Upper lobe of right lung (tissue), 1 donor: Measurements from ENCODE around the gene FUOM. TPM values are rescaled to one million over a fixed set of nuclear protein-coding genes. Genes with fewer than 3 reads are reported as not detected.
A peak's percentile ranks its signal among the peaks of the same experiment; 100 is the strongest.

Source experiments
- ATAC-seq: fragments of 200-7000 bp; cut with Tn5 transposase; one replicate; pipeline ENCODE4 v1.9.1; 2020; ENCODE audit warnings: mild to moderate bottlenecking, moderate library complexity
- DNase-seq: peaks from one replicate; pipeline ENCODE4 v3.0.0-alpha.2; 2020
- H3K27ac ChIP-seq: fragments of 200-600 bp; one replicate; pipeline ENCODE4 v1.8.0; 2022
- H3K27me3 ChIP-seq: fragments of 200-600 bp; one replicate; pipeline ENCODE4 v1.8.0; 2022; ENCODE audit warnings: mild to moderate bottlenecking
- H3K36me3 ChIP-seq: fragments of 200-600 bp; one replicate; pipeline ENCODE4 v1.8.0; 2022
- H3K4me1 ChIP-seq: fragments of 200-600 bp; one replicate; pipeline ENCODE4 v1.8.0; 2022
- H3K4me3 ChIP-seq: fragments of 200-600 bp; one replicate; pipeline ENCODE4 v1.8.0; 2022; ENCODE audit warnings: mild to moderate bottlenecking
- H3K9me3 ChIP-seq: fragments of 200-600 bp; one replicate; pipeline ENCODE4 v1.8.0; 2022
- intact Hi-C: fragments of 100-400 bp; cut with DNase I; formaldehyde crosslinking; loops from one replicate; pipeline ENCODE4 v1.11.0; 2022
- total RNA-seq: library from RNA; stranded (reverse); fragmentation: NEBNext Ultra II Directional; extraction: Animal tissue kit (Norgen Biotek cat#: 25700); gene quantifications from one replicate; pipeline ENCODE4 v1.2.1, GENCODE V29; 2021
- TF ChIP-seq, protein P1 (sequence below): fragments of 200-600 bp; IDR thresholded peaks from one replicate; pipeline ENCODE4 v1.8.0; 2022; ENCODE audit warnings: antibody characterized with exemption
- donor health status: DM: no; HTN: yes; CAD: no; lungs with severe emphysema.

The FUOM gene
- total RNA-seq, 1 donor from 2014 or later = 21.2 TPM

DNA sequence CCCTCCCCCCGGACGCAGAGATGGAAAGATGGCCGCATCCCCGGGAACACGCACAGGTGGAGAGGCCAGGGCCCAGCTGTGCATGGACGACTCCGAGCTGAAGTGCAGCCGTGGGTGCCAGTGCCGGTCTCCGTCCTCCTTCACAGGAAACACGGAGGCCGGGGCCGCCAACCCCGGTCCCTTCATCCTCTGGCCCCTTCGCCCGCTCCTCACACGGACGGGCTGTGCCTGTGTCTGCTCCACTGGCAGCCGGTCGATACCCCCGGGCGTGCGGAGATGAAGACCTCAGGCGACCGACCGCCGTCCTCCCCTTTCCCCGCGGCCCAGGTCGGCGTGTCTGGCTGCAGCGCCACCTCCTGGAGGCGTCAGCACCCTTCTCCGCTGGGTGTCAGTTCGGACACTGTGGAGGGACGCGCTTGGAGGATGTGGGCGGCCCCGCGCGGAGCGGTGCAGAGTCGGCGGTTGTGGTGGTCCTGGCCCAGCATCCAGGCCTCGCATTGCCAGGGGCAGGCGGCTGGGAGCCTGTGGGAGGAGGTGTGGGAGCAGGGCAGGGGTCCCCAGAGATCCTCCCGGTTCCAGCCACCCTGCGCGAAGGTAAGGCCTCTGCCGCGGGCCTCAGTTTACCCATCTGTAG lies 39.2 kb downstream of the FUOM start:
- Histone ChIP-seq H3K27ac (no peak overlapping the region), H3K36me3 (no peaks in the 10 kb centered on the region), H3K9me3 (no peaks in the 10 kb centered on the region), H3K27me3 (peaks cover 11% of the 10 kb centered on the region), H3K4me3 (peak overlapping the region; percentile 26), H3K4me1 (peaks cover 3% of the 10 kb centered on the region)
- intact Hi-C loops = no loop called here
- peak; percentile 95 for ATAC-seq
- peak; percentile 85 for DNase-seq
- TF ChIP-seq, protein P1, sequence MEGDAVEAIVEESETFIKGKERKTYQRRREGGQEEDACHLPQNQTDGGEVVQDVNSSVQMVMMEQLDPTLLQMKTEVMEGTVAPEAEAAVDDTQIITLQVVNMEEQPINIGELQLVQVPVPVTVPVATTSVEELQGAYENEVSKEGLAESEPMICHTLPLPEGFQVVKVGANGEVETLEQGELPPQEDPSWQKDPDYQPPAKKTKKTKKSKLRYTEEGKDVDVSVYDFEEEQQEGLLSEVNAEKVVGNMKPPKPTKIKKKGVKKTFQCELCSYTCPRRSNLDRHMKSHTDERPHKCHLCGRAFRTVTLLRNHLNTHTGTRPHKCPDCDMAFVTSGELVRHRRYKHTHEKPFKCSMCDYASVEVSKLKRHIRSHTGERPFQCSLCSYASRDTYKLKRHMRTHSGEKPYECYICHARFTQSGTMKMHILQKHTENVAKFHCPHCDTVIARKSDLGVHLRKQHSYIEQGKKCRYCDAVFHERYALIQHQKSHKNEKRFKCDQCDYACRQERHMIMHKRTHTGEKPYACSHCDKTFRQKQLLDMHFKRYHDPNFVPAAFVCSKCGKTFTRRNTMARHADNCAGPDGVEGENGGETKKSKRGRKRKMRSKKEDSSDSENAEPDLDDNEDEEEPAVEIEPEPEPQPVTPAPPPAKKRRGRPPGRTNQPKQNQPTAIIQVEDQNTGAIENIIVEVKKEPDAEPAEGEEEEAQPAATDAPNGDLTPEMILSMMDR = peak; percentile 69

DNA sequence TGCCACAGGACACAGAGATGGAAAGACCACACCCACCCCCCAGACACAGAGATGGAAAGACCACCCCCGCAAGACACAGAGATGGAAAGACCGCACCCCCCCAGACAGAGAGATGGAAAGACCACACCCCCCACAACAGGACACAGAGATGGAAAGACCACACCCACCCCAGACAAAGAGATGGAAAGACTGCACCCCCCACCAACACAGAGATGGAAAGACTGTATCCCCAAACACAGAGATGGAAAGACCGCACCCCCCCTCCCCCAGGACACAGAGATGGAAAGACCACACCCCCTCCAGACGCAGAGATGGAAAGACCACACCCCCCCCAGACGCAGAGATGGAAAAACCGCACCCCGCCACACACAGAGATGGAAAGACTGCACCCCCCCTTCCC lies 41.1 kb downstream of the FUOM start:
- H3K9me3 ChIP-seq = no peaks in the 10 kb centered on the region
- no peak overlapping the region for H3K27ac ChIP-seq
- no peak for ATAC-seq
- TF ChIP-seq, protein P1 = no peak
- intact Hi-C loops = no loop called here
- peaks cover 10% of the 10 kb centered on the region for H3K36me3 ChIP-seq
- DNase-seq = no peak
- H3K4me3 ChIP-seq = no peak overlapping the region
- H3K27me3 ChIP-seq = peaks cover 11% of the 10 kb centered on the region
- H3K4me1 ChIP-seq = peaks cover 3% of the 10 kb centered on the region

DNA sequence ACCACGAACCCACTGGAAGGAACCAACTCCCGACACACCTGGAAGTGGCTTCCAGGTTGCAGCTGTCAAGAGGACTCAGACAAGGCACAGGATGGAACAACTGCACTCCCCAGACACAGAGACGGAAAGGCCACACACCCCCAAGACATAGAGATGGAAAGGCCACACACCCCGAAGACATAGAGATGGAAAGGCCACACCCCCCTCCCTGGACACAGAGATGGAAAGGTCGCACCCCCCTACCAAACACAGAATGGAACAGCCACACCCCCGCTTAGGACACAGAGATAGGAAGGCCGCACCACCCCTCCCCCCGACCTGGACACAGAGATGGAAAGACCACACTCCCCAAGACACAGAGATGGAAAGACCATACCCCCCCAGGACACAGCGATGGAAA lies 41.6 kb downstream of the FUOM start:
- intact Hi-C loops = no loop called here
- ATAC-seq = no peak
- peaks cover 11% of the 10 kb centered on the region for H3K27me3 ChIP-seq

DNA sequence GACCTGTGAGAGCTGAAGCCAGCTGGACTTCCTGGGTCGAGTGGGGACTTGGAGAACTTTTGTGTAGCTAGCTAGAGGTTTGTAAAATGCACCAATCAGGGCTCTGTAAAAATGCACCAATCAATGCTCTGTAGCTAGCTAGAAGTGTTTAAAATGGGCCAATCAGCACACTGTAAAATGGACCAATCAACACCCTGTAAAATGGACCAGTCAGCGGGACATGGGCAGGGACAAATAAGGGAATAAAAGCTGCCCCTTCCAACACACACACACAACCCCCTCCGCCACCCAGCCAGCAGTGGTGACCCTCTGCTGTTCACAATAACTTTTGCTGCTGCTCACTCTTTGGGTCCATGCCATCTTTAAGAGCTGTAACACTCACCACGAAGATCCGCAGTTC lies 42.0 kb downstream of the FUOM start:
- H3K27me3 ChIP-seq = peaks cover 11% of the 10 kb centered on the region
- H3K36me3 ChIP-seq = peaks cover 19% of the 10 kb centered on the region
- intact Hi-C loops = no loop called here
- peaks cover 3% of the 10 kb centered on the region for H3K4me1 ChIP-seq
- ATAC-seq (no peak), DNase-seq (no peak)
- TF ChIP-seq, protein P1 = no peak
- no peak overlapping the region for H3K4me3 ChIP-seq
- no peak overlapping the region for H3K27ac ChIP-seq
- H3K9me3 ChIP-seq = no peaks in the 10 kb centered on the region

More for the DNA sequence above, 41.6 kb downstream of the FUOM start:
- TF ChIP-seq, protein P1 = no peak
- Histone ChIP-seq H3K27ac (no peak overlapping the region), H3K9me3 (no peaks in the 10 kb centered on the region), H3K4me3 (no peak overlapping the region), H3K36me3 (peaks cover 15% of the 10 kb centered on the region), H3K4me1 (peaks cover 3% of the 10 kb centered on the region)
- DNase-seq = no peak

DNA sequence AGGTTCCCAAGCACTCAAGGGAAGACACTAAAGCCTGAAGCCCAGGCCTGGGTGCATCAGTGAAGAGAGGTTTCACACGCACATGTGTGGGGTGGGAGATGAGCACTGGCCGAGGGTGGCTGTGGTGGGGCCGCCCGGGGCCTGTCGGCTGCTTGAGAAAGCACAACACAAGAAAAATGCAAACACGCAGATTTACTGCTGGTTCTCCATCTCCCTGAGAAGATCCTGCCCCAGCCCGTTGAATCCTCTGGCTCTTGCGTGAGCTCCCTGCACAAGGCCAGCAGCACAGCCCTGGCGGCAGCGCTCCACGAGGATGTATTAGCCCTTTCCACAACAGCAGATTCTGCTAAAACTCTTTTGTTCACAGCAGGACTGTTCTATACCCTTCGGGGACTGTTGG lies 42.9 kb downstream of the FUOM start:
- peaks cover 3% of the 10 kb centered on the region for H3K4me1 ChIP-seq
- DNase-seq = no peak
- no peak overlapping the region for H3K27ac ChIP-seq
- no peak for ATAC-seq
- TF ChIP-seq, protein P1 = no peak
- H3K36me3 ChIP-seq = peaks cover 26% of the 10 kb centered on the region
- intact Hi-C loops = no loop called here
- H3K4me3 ChIP-seq = no peak overlapping the region
- peaks cover 11% of the 10 kb centered on the region for H3K27me3 ChIP-seq
- H3K9me3 ChIP-seq = no peaks in the 10 kb centered on the region

DNA sequence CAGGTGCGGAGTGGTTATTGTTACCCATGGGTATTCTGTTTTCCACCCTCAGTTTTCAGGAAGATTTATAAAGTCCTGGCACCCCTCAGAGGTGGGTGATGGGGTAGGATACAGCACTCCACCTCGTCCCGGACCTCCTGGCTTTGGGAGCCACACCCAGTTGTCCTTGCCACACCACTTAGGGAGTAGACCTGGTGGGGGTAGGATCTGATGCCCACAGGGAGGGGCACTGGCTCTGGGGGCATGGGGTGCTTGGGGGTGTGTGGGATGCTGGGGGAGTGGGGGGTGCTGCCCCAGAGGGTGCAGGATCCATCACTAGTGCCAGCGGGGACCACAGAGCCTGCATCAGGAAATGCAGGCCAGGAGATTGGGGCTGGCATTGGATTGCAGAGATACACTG lies 44.6 kb downstream of the FUOM start:
- no peaks in the 10 kb centered on the region for H3K9me3 ChIP-seq
- H3K4me1 ChIP-seq = peaks cover 6% of the 10 kb centered on the region
- H3K4me3 ChIP-seq = no peak overlapping the region
- peaks cover 26% of the 10 kb centered on the region for H3K36me3 ChIP-seq
- DNase-seq = no peak
- intact Hi-C loops = no loop called here
- ATAC-seq = no peak
- TF ChIP-seq, protein P1 = no peak
- H3K27ac ChIP-seq = no peak overlapping the region
- no peaks in the 10 kb centered on the region for H3K27me3 ChIP-seq
